Nephron (organoid): Measurements from ENCODE around the gene GDPD5.
A peak's percentile ranks its signal among the peaks of the same experiment; 100 is the strongest.

Experiments
- H3K27ac Mint-ChIP-seq, 3 experiments: 2 replicates each; pipeline ENCODE4 v1.8.0; 2020; ENCODE audit warnings: mixed read lengths in 3 of 3, mild to moderate bottlenecking in 2 of 3, moderate library complexity in 1 of 3
- H3K27me3 Mint-ChIP-seq: 2 replicates; pipeline ENCODE4 v1.8.0; 2021; ENCODE audit warnings: low read depth, mild to moderate bottlenecking, moderate library complexity, mixed read lengths
- H3K36me3 Mint-ChIP-seq: 2 replicates; pipeline ENCODE4 v1.8.0; 2020; ENCODE audit warnings: low read depth, mixed read lengths
- H3K4me1 Mint-ChIP-seq: 2 replicates; pipeline ENCODE4 v1.8.0; 2020; ENCODE audit warnings: mixed read lengths
- H3K4me3 Mint-ChIP-seq, 3 experiments: 2 replicates each; pipeline ENCODE4 v1.8.0; 2020; ENCODE audit warnings: mild to moderate bottlenecking in 3 of 3, mixed read lengths in 3 of 3, moderate library complexity in 2 of 3
- H3K9me3 Mint-ChIP-seq: 2 replicates; pipeline ENCODE4 v1.8.0; 2020; ENCODE audit warnings: mixed read lengths
- CTCF ChIP-seq, 3 experiments: fragments of 200-600 bp; sonication (generic); IDR thresholded peaks; one replicate each; pipeline ENCODE4 v1.5.0; 2021; ENCODE audit warnings: antibody characterized with exemption in 3 of 3; ENCODE audit not compliant: unreplicated experiment in 3 of 3

GDPD5 gene

GRCh38 chr11:75469785-75470405 is 55.8 kb downstream of the GDPD5 start:
- Mint-ChIP-seq H3K27ac (peak overlapping the region in 1 of 3 experiments; percentile 40), H3K27me3 (peaks cover 3% of the 10 kb centered on the region), H3K4me3 (no peak overlapping the region), H3K36me3 (no peaks in the 10 kb centered on the region), H3K9me3 (no peaks in the 10 kb centered on the region), H3K4me1 (peaks cover 85% of the 10 kb centered on the region)
- no peak for TF ChIP-seq CTCF (IDR thresholded peaks at IDR 0.05; ENCODE audit: unreplicated experiment in 3 of 3)

GRCh38 chr11:75468534-75469340 is 57.0 kb downstream of the GDPD5 start:
- Mint-ChIP-seq H3K9me3 (no peaks in the 10 kb centered on the region), H3K4me3 (no peak overlapping the region), H3K27ac (peak overlapping the region in 2 of 3 experiments; percentile 23 to 67), H3K36me3 (no peaks in the 10 kb centered on the region), H3K4me1 (peaks cover 81% of the 10 kb centered on the region), H3K27me3 (peaks cover 3% of the 10 kb centered on the region)
- TF ChIP-seq CTCF (IDR thresholded peaks at IDR 0.05; ENCODE audit: unreplicated experiment in 3 of 3): no peak

- Mint-ChIP-seq H3K27ac (peak overlapping the region in 1 of 3 experiments; percentile 15), H3K4me3 (no peak overlapping the region), H3K36me3 (no peaks in the 10 kb centered on the region), H3K27me3 (peaks cover 3% of the 10 kb centered on the region), H3K4me1 (peaks cover 88% of the 10 kb centered on the region), H3K9me3 (no peaks in the 10 kb centered on the region)
- TF ChIP-seq CTCF (IDR thresholded peaks at IDR 0.05; ENCODE audit: unreplicated experiment in 3 of 3): no peak
Observed at GRCh38 chr11:75467881-75468280, 57.9 kb downstream of the GDPD5 start.

GRCh38 chr11:75467311-75467710 is 58.4 kb downstream of the GDPD5 start:
- no peak for TF ChIP-seq CTCF (IDR thresholded peaks at IDR 0.05; ENCODE audit: unreplicated experiment in 3 of 3)
- Mint-ChIP-seq H3K27ac (peak overlapping the region in 2 of 3 experiments; percentile 18 to 85), H3K4me1 (peaks cover 82% of the 10 kb centered on the region), H3K4me3 (no peak overlapping the region), H3K9me3 (no peaks in the 10 kb centered on the region), H3K36me3 (no peaks in the 10 kb centered on the region), H3K27me3 (peaks cover 3% of the 10 kb centered on the region)

- H3K36me3 Mint-ChIP-seq: no peaks in the 10 kb centered on the region
- H3K27ac Mint-ChIP-seq: peak overlapping the region; percentile 85 to 92 (median 88)
- H3K4me1 Mint-ChIP-seq: peaks cover 70% of the 10 kb centered on the region
- no peak overlapping the region for H3K4me3 Mint-ChIP-seq
- H3K9me3 Mint-ChIP-seq: no peaks in the 10 kb centered on the region
- H3K27me3 Mint-ChIP-seq: peaks cover 9% of the 10 kb centered on the region
- TF ChIP-seq CTCF (IDR thresholded peaks at IDR 0.05; ENCODE audit: unreplicated experiment in 3 of 3): no peak
Observed at GRCh38 chr11:75465701-75466531, 59.8 kb downstream of the GDPD5 start.
